Osteoblast (primary cell): ENCODE data around the gene PRAMEF18. TPM values are rescaled to one million over a fixed set of nuclear protein-coding genes. Genes with fewer than 3 reads are reported as not detected.
"Not testable (repeated sequence)": the region's sequence is repeated elsewhere in the genome, so short reads cannot be mapped to it uniquely, and the experiment has no call there.

Experiments
- DNase-seq: peaks from one replicate; pipeline ENCODE4 v3.0.0; 2011; ENCODE audit warnings: low spot score, mixed read lengths; ENCODE audit not compliant: insufficient read length; ENCODE audit errors: missing footprints
- H2AFZ ChIP-seq: 2 replicates; pipeline ENCODE4 v1.6.0; 2011; ENCODE audit warnings: mild to moderate bottlenecking, low read length
- H3K27ac ChIP-seq: 2 replicates; pipeline ENCODE4 v1.5.1; 2011; ENCODE audit warnings: mild to moderate bottlenecking, low read depth, low read length, moderate library complexity
- H3K27me3 ChIP-seq: 2 replicates; pipeline ENCODE4 v1.6.0; 2012; ENCODE audit warnings: mild to moderate bottlenecking, control low read depth, inconsistent platforms, low read length, moderate library complexity; ENCODE audit not compliant: insufficient read depth
- H3K36me3 ChIP-seq: 2 replicates; pipeline ENCODE4 v1.5.1; 2011; ENCODE audit warnings: mild to moderate bottlenecking, low read length, control low read depth, moderate library complexity; ENCODE audit not compliant: insufficient read depth
- H3K4me1 ChIP-seq: 2 replicates; pipeline ENCODE4 v1.5.1; 2011; ENCODE audit warnings: mild to moderate bottlenecking, low read length, control low read depth, moderate library complexity; ENCODE audit not compliant: insufficient read depth
- H3K4me2 ChIP-seq: 2 replicates; pipeline ENCODE4 v1.6.0; 2011; ENCODE audit warnings: mild to moderate bottlenecking, low read length; ENCODE audit not compliant: insufficient read depth
- H3K4me3 ChIP-seq: fragments of 200-600 bp; sonication (generic); 3 replicates; pipeline ENCODE4 v1.5.1; 2012; ENCODE audit warnings: mild to moderate bottlenecking, low read length, inconsistent platforms; ENCODE audit not compliant: insufficient read depth
- H3K79me2 ChIP-seq: 2 replicates; pipeline ENCODE4 v1.6.0; 2012; ENCODE audit warnings: mild to moderate bottlenecking, low read length, control low read depth, inconsistent platforms; ENCODE audit not compliant: insufficient read depth
- H3K9me3 ChIP-seq: 2 replicates; pipeline ENCODE4 v1.5.1; 2011; ENCODE audit warnings: low read depth, low read length, control low read depth
- H4K20me1 ChIP-seq: 2 replicates; pipeline ENCODE4 v1.6.0; 2012; ENCODE audit warnings: mild to moderate bottlenecking, low read length, control low read depth; ENCODE audit not compliant: insufficient read depth
- total RNA-seq: library from RNA; depleted of rRNA; stranded (reverse); fragments of >200 nt; gene quantifications from 2 replicates; pipeline ENCODE4 v1.2.3, GENCODE V29; 2012
- TF ChIP-seq, protein P1 (sequence below): IDR thresholded peaks from 2 replicates; pipeline ENCODE4 v1.5.1; 2011; ENCODE audit warnings: mild to moderate bottlenecking, low read depth, low read length, moderate library complexity; ENCODE audit errors: extremely low read depth

Gene PRAMEF18
- total RNA-seq, 1 donor = not detected

DNA sequence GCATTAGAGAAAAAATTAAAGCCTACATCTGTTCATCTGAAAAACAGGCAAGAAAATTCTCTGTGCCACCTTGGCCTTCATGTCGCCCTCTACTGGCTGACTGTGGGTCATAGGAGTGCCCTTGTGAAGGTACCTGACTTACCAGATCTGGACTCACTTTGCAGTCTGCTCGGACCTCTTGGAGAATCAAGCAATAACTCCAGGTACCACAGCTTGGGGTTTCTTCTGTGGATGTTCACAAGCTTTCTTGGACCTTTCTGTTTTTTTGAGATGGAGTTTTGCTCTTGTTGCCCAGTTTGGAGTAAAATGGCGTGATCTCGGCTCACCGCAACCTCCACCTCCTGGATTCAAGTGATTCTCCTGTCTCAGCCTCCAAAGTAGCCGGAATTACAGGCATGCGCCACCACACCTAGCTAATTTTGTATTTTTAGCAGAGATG lies 2.4 kb upstream of the PRAMEF18 start:
- H3K4me1 ChIP-seq = no peaks in the 10 kb centered on the region
- no peak overlapping the region for H3K4me2 ChIP-seq
- no peaks in the 10 kb centered on the region for H3K36me3 ChIP-seq
- H3K4me3 ChIP-seq = no peak overlapping the region
- DNase-seq = no peak
- no peaks in the 10 kb centered on the region for H3K79me2 ChIP-seq
- H3K27me3 ChIP-seq = no peaks in the 10 kb centered on the region
- H2AFZ ChIP-seq = no peak overlapping the region
- no peaks in the 10 kb centered on the region for H4K20me1 ChIP-seq
- no peak overlapping the region for H3K27ac ChIP-seq
- H3K9me3 ChIP-seq = peaks cover 5% of the 10 kb centered on the region
- TF ChIP-seq, protein P1, sequence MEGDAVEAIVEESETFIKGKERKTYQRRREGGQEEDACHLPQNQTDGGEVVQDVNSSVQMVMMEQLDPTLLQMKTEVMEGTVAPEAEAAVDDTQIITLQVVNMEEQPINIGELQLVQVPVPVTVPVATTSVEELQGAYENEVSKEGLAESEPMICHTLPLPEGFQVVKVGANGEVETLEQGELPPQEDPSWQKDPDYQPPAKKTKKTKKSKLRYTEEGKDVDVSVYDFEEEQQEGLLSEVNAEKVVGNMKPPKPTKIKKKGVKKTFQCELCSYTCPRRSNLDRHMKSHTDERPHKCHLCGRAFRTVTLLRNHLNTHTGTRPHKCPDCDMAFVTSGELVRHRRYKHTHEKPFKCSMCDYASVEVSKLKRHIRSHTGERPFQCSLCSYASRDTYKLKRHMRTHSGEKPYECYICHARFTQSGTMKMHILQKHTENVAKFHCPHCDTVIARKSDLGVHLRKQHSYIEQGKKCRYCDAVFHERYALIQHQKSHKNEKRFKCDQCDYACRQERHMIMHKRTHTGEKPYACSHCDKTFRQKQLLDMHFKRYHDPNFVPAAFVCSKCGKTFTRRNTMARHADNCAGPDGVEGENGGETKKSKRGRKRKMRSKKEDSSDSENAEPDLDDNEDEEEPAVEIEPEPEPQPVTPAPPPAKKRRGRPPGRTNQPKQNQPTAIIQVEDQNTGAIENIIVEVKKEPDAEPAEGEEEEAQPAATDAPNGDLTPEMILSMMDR = peak; percentile 7

DNA sequence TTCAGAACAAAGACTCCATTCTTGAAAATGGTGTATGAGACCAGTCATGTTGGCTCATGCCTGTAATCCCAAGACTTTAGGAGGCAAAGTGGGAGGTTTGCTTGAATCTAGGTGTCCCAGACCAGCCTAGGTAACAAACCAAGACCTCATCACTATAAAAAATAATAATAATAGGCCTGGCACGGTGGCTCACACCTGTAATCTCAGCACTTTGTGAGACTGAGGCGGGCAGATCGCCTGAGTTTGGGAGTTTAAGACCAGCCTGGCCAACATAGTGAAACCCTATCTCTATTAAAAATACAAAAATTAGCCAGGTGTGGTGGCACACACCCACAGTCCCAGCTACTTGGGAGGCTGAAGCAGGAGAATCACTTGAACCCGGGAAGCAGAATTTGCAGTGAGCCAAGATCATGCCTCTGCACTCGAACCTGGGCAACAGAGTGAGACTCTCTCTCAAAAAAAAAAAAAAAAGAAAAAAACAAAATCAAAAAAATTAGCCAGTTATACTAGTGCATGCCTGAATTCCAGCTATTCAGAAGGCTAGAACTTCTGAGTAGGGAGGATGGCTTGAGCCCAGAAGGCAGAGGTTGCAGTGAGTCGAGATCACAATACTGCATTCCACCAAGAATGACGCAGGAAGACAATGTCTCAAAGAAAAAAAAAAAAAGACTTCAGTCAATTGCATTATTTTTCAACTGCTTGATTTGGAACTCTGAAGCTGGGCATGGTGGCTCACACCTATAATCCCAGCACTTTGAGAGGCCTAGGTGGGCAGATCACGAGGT lies 1.5 kb upstream of the PRAMEF18 start:
- H3K27me3 ChIP-seq, H3K79me2 ChIP-seq, H4K20me1 ChIP-seq, H3K27ac ChIP-seq, DNase-seq, H3K4me1 ChIP-seq, H3K4me3 ChIP-seq, H3K9me3 ChIP-seq, H3K4me2 ChIP-seq, H3K36me3 ChIP-seq, H2AFZ ChIP-seq: not testable (repeated sequence)

DNA sequence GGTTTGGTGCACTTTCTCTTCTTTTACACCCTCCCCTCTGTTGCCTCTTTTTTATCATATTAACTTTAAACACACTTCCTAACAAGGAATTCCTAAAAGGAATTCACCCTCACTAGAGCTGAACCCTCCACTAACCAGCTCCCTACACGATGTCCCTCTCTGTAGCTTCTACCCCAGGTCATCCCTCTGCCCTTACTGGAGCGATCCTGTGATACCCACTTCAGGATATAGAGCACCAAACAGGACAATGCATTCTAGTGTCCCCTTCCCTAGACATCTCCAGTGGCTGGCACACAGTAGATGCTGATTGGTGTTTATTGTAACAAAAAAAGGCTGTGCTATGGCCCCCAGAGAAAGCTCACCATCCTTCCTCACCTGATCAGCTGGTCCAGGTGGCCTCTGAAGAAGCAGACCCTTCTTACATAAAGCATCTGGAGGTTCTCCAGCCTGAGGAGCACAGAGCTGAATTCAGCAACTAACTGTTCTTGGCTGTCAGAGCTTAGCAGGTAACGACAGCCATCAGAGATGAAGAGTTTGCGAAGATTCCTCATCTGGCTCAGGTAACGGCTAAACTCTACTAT lies 1.4 kb downstream of the PRAMEF18 start:
- Histone ChIP-seq H3K27me3 (no peaks in the 10 kb centered on the region), H4K20me1 (no peaks in the 10 kb centered on the region), H3K36me3 (no peaks in the 10 kb centered on the region), H3K9me3 (peaks cover 5% of the 10 kb centered on the region), H3K4me1 (no peaks in the 10 kb centered on the region), H2AFZ (no peak overlapping the region), H3K4me3 (no peak overlapping the region), H3K27ac (no peak overlapping the region), H3K79me2 (no peaks in the 10 kb centered on the region), H3K4me2 (no peak overlapping the region)
- TF ChIP-seq, protein P1 = no peak
- DNase-seq = no peak

DNA sequence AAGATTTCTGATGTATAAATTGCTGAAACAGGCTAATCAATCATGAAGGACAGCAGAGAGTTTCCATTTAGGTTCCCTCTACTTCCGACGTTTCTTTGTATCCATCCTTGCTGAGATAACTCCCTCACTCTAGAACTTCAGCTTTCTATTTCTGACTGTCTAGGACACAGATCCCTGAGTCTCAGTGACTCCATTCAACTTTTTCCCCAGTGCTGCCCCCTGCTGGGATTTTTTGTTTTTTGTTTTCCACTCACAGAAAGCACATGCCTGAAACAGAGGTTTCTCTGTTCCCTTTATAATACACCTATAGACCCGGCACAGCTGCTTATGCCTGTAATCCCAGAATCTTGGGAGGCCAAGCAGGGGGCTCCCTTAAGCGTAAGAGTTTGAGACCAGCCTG lies 3.2 kb downstream of the PRAMEF18 start:
- H4K20me1 ChIP-seq, H3K36me3 ChIP-seq, H3K79me2 ChIP-seq, H3K27ac ChIP-seq, DNase-seq, H3K9me3 ChIP-seq, H3K4me3 ChIP-seq, H3K27me3 ChIP-seq, H3K4me2 ChIP-seq, H2AFZ ChIP-seq, H3K4me1 ChIP-seq: not testable (repeated sequence)

DNA sequence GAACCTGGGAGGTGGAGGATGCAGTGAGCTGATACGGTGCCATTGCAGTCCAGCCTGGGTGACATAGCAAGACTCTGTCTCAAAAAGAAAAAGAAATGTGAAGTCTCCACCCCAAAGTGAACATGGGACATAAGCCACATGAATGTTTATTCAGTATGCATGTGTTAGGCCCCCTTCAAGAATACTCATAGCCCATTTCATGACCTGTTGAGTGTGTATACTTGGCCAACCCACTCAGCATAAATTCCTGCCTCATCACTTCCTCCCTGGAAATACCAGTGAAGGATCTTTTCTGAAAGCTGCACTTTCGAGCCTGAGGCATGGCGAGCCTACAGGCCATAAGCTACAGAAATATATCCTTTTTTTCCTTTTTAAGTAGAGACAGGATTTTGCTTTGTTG lies 6.8 kb downstream of the PRAMEF18 start:
- not testable (repeated sequence) for H2AFZ ChIP-seq, H3K36me3 ChIP-seq, DNase-seq, H3K79me2 ChIP-seq, H3K27me3 ChIP-seq, H3K4me1 ChIP-seq, H4K20me1 ChIP-seq, H3K4me2 ChIP-seq, H3K27ac ChIP-seq, H3K4me3 ChIP-seq, H3K9me3 ChIP-seq

DNA sequence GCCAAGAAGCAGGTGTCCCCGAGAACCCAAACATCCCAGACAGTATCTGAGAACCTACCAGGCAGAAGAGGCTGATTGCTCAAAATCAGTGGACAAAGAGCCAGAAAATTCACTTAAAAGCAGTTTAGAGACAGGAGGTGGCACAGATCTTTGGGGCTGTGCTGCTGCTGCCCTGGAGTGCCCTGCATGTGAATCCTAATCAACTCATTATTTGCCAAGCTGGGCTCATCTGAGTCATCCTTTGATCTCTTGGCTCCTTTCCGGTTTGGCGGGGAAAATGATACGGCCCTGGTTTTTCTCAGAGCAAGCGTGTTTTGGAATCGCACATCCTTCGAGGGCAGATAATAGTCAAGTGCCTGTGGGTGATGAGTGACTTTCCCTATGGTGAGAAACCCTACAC lies 9.3 kb downstream of the PRAMEF18 start:
- not testable (repeated sequence) for DNase-seq, H3K27me3 ChIP-seq, H2AFZ ChIP-seq, H4K20me1 ChIP-seq, H3K79me2 ChIP-seq, H3K4me2 ChIP-seq, H3K36me3 ChIP-seq, H3K9me3 ChIP-seq, H3K4me3 ChIP-seq, H3K27ac ChIP-seq, H3K4me1 ChIP-seq

DNA sequence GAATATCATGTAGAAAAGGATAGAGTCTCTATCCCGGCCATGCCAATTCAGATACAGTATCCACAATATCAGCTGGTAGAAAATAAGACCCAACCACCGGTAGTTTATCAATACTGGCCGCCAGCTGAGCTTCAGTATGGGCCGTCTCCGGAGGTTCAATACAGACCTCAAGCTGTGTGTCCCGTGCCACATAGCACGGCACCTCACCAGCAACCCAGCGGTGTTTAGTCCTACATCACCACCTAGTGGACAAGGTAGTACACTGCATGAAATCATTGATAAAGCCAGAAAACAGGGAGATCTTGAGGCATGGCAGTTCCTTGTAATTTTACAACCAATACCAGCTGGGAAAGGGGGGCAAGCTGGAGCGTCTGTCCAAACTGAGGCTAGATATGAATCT lies 17.2 kb downstream of the PRAMEF18 start:
- H4K20me1 ChIP-seq, H3K9me3 ChIP-seq, H3K4me3 ChIP-seq, DNase-seq, H3K36me3 ChIP-seq, H3K27me3 ChIP-seq, H3K4me1 ChIP-seq, H3K27ac ChIP-seq, H2AFZ ChIP-seq, H3K79me2 ChIP-seq, H3K4me2 ChIP-seq: not testable (repeated sequence)
